Posterior vena cava (tissue), 2 donors: ENCODE measurements around the gene PDGFA. TPM values are rescaled to one million over a fixed set of nuclear protein-coding genes. Genes with fewer than 3 reads are reported as not detected.
A peak's percentile ranks its signal among the peaks of the same experiment; 100 is the strongest.

Experiments used
- DNase-seq: peaks from one replicate; pipeline ENCODE4 v3.0.0-alpha.2; 2020; ENCODE audit warnings: low spot score
- intact Hi-C, 2 donors: fragments of 100-400 bp; cut with DNase I; formaldehyde crosslinking; loops; one replicate each; pipeline versions ENCODE4 v1.14.1 to v1.14.2; 2022 to 2023
- long read RNA-seq, 2 donors: library from polyadenylated mRNA; unstranded; transcript quantifications; one replicate each; pipeline ENCODE4 v2.0.0, GENCODE V29; 2020 to 2021
- total RNA-seq, 2 donors: library from RNA; stranded (reverse); fragmentation: NEBNext Ultra II Directional; extraction: Animal tissue kit (Norgen Biotek cat#: 25700); gene quantifications; one replicate each; pipeline ENCODE4 v1.2.1, GENCODE V29; 2021
- donor health status: DM: yes; HTN: yes; CAD: no.
- donor health status: DM: yes; HTN: yes; CAD: no.

PDGFA gene
- total RNA-seq = 10 to 100 TPM; 54.1 to 63.1 TPM
- long read RNA-seq, donor 1, partial matches to known transcripts = 1 of 6 reads
- long read RNA-seq, donor 1, other reads (novel, unspliced or antisense) = 2 of 6 reads
- long read RNA-seq, donor 2, transcript PDGFA-203 (6 exons, 2,305 nt) = major isoform, 21 of 43 reads
- long read RNA-seq, donor 2, partial matches to known transcripts = 6 of 43 reads
- long read RNA-seq, donor 2, other reads (novel, unspliced or antisense) = 15 of 43 reads

- intact Hi-C loops = loop anchor here in 1 of 2 donors (5.0 to 10.0 kb wide), 2 partner anchors 145 to 253 kb away; no protein-coding TSS in a partner anchor
- no peak for DNase-seq
Measured at GRCh38 chr7:519484-520390, at the start of gene PDGFA. Gene PDGFA (minus strand): TSS chr7:519846. CDS start chr7:519001, 845 bp downstream.

- intact Hi-C loops = no loop called here
- no peak for DNase-seq
Measured at GRCh38 chr7:568031-568951, 48.6 kb upstream of the PDGFA start.

- intact Hi-C loops = no loop called here
- no peak for DNase-seq
Measured at GRCh38 chr7:567305-567883, 47.7 kb upstream of the PDGFA start.

- no peak for DNase-seq
- intact Hi-C loops = loop anchor here in 1 of 2 donors (1.0 kb wide), 1 partner anchor 45 kb away; no protein-coding TSS in a partner anchor
Measured at GRCh38 chr7:566100-566499, 46.5 kb upstream of the PDGFA start.

- DNase-seq = peak; percentile 91
- intact Hi-C loops = no loop called here
Measured at GRCh38 chr7:564176-564865, 44.7 kb upstream of the PDGFA start.

GRCh38 chr7:563629-564170 lies 44.1 kb upstream of the PDGFA start:
- no peak for DNase-seq
- intact Hi-C loops = no loop called here

- intact Hi-C loops = no loop called here
Measured at GRCh38 chr7:562789-563628, 43.4 kb upstream of the PDGFA start.

GRCh38 chr7:562374-562675 lies 42.7 kb upstream of the PDGFA start:
- no peak for DNase-seq
- intact Hi-C loops = no loop called here

More at GRCh38 chr7:562789-563628, 43.4 kb upstream of the PDGFA start:
- DNase-seq = no peak

- no peak for DNase-seq
- intact Hi-C loops = no loop called here
Measured at GRCh38 chr7:561631-562373, 42.2 kb upstream of the PDGFA start.

- DNase-seq = no peak
- intact Hi-C loops = no loop called here
Measured at GRCh38 chr7:560966-561630, 41.5 kb upstream of the PDGFA start.

- intact Hi-C loops = no loop called here
Measured at GRCh38 chr7:559396-559705, 39.7 kb upstream of the PDGFA start.

GRCh38 chr7:557558-557881 lies 37.9 kb upstream of the PDGFA start:
- intact Hi-C loops = no loop called here
- DNase-seq = no peak

More at GRCh38 chr7:559396-559705, 39.7 kb upstream of the PDGFA start:
- no peak for DNase-seq

GRCh38 chr7:556837-557557 lies 37.4 kb upstream of the PDGFA start:
- intact Hi-C loops = no loop called here
- DNase-seq = no peak

GRCh38 chr7:556291-556826 lies 36.7 kb upstream of the PDGFA start:
- intact Hi-C loops = no loop called here
- DNase-seq = no peak

- DNase-seq = no peak
- intact Hi-C loops = no loop called here
Measured at GRCh38 chr7:555551-556160, 36.0 kb upstream of the PDGFA start.
